ENCODE measurements around the gene GTF3A. TPM values are rescaled to one million over a fixed set of nuclear protein-coding genes. Genes with fewer than 3 reads are reported as not detected.
A peak's percentile ranks its signal among the peaks of the same experiment; 100 is the strongest.

GTF3A gene
- total RNA-seq, 1 donor from 2014 or later = 68.0 TPM

DNA sequence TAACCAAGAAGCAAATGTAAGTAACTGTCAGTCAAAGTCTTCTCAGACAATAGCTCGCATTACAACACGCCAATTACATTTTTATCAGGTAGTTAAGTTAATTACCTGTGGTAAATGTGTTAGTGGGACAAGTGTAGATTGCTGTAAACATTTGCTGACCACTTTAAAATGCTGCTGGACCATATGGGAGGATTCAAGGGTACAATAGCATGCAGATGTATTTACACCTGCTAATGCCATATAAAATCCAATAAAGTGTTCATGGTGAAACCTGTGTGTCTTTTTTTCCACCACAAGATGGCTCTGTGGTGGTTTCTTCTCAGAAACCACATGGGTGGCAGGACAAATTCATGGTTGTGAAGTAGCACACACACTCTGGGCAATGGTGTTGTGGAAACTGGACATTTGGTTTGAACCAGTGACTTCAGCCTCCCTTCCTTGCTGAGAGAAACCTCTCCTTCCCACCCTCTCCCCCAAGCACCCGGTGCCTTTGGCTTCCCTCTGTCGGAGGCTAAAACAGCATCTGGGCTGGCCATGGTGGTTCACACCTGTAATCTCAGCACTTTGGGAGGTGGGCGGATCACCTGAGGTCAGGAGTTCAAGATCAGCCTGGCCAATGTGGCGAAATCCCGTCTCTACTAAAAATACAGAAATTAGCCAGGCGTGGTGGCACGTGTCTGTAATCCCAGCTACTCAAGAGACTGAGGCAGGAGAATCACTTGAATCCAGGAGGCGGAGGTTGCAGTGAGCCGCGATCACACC, 18.1 kb upstream of the GTF3A start:
- Mint-ChIP-seq H3K27ac (no peak overlapping the region), H3K36me3 (no peaks in the 10 kb centered on the region), H3K27me3 (peaks cover 29% of the 10 kb centered on the region), H3K4me3 (no peak overlapping the region), H3K4me1 (ENCODE audit: unreplicated experiment) (peaks cover 11% of the 10 kb centered on the region), H3K9me3 (no peaks in the 10 kb centered on the region)
- TF ChIP-seq, protein P1, sequence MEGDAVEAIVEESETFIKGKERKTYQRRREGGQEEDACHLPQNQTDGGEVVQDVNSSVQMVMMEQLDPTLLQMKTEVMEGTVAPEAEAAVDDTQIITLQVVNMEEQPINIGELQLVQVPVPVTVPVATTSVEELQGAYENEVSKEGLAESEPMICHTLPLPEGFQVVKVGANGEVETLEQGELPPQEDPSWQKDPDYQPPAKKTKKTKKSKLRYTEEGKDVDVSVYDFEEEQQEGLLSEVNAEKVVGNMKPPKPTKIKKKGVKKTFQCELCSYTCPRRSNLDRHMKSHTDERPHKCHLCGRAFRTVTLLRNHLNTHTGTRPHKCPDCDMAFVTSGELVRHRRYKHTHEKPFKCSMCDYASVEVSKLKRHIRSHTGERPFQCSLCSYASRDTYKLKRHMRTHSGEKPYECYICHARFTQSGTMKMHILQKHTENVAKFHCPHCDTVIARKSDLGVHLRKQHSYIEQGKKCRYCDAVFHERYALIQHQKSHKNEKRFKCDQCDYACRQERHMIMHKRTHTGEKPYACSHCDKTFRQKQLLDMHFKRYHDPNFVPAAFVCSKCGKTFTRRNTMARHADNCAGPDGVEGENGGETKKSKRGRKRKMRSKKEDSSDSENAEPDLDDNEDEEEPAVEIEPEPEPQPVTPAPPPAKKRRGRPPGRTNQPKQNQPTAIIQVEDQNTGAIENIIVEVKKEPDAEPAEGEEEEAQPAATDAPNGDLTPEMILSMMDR (conservative IDR thresholded peaks at IDR 0.05) = peak; percentile 69
- DNase-seq (ENCODE audit: extremely low spot score, unreplicated experiment) = no peak

DNA sequence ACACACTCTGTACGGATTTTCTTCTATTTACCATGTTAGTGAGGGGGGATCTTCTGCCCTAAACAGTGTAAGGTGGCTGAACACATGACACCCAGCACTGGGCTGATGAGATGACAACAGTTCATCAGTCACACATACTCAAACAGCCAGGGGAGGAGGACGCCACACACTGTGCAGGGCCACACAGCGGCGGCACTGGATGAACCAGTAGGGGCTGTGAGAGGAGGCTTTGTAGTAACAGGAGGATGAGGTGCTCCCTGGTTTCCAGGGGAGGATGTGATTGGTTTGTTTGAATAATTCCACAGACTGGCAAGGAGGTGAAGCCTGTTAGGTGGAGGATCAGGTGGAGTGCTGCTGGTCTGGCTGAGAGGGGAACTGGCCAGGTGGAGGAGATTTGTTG, 16.3 kb upstream of the GTF3A start:
- TF ChIP-seq, protein P1 (conservative IDR thresholded peaks at IDR 0.05) = no peak
- Mint-ChIP-seq H3K36me3 (no peaks in the 10 kb centered on the region), H3K4me1 (ENCODE audit: unreplicated experiment) (peaks cover 8% of the 10 kb centered on the region), H3K27me3 (peaks cover 41% of the 10 kb centered on the region), H3K4me3 (no peak overlapping the region), H3K9me3 (no peaks in the 10 kb centered on the region), H3K27ac (no peak overlapping the region)
- DNase-seq (ENCODE audit: extremely low spot score, unreplicated experiment) = no peak

DNA sequence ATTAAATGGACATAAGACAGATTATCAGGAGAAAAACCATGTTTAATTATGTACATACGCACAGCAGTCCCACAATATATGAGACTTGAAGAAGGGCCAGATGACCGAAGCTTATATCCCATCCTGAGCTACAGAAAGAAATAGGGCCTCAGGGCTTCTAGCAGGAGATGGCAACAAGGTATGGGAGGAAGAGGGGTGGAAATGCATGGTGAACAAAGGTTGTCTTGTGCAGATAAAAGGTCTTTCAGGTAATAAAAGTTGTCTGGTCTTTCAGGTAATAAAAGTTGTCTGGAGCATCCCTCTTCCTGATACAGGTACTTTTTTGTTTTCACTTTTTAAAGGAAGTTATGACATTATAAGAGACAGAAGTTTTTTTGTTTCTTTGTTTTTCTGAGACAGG, 15.4 kb upstream of the GTF3A start:
- TF ChIP-seq, protein P1 (conservative IDR thresholded peaks at IDR 0.05) = no peak
- no peaks in the 10 kb centered on the region for H3K9me3 Mint-ChIP-seq
- no peaks in the 10 kb centered on the region for H3K4me1 Mint-ChIP-seq (ENCODE audit: unreplicated experiment)
- no peak for DNase-seq (ENCODE audit: extremely low spot score, unreplicated experiment)
- H3K27ac Mint-ChIP-seq = no peak overlapping the region
- H3K27me3 Mint-ChIP-seq = peaks cover 44% of the 10 kb centered on the region
- H3K4me3 Mint-ChIP-seq = no peak overlapping the region
- H3K36me3 Mint-ChIP-seq = no peaks in the 10 kb centered on the region

DNA sequence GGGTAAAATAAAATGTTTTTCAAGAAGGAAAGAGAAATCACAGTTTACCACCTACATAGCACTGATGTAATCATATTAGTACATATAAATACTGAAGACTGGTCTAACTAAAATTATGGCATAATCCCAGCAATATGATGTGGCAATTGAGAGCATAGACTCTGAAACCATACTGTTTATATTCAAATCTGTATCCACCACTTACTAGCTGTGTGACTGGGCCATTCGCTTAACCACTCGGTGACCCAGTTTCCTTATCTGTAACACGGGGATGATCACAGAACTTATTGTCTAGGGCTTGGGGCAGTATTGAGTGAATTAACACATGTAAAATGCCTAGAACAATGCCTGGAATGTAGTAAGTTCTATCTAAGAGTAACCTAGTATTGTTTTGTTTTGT, 13.1 kb upstream of the GTF3A start:
- Mint-ChIP-seq H3K9me3 (no peaks in the 10 kb centered on the region), H3K27me3 (peaks cover 64% of the 10 kb centered on the region), H3K4me3 (no peak overlapping the region), H3K36me3 (no peaks in the 10 kb centered on the region), H3K27ac (no peak overlapping the region), H3K4me1 (ENCODE audit: unreplicated experiment) (no peaks in the 10 kb centered on the region)
- TF ChIP-seq, protein P1 (conservative IDR thresholded peaks at IDR 0.05) = no peak
- no peak for DNase-seq (ENCODE audit: extremely low spot score, unreplicated experiment)

DNA sequence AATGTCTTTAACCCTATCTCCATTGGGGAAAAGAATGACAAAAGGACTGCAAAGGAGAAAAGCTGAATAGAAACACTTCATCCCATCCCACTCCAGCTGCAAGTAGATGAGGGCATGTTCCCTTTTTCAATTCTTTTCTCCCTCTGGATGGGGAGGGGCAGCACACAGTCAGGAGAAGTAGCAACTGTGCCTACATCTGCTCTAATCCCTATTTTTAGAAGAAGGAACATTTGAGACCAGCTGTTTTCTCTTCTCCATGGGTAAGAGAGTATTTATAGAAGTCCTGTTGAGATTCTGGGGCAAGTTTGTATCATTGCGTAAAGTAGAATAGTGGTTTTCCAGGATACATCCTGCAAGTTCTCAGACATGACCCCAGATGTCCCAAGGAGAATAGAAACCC, 9.3 kb upstream of the GTF3A start:
- Mint-ChIP-seq H3K27ac (no peak overlapping the region), H3K4me3 (no peak overlapping the region), H3K4me1 (ENCODE audit: unreplicated experiment) (no peaks in the 10 kb centered on the region), H3K27me3 (peaks cover 49% of the 10 kb centered on the region), H3K36me3 (no peaks in the 10 kb centered on the region), H3K9me3 (no peaks in the 10 kb centered on the region)
- TF ChIP-seq, protein P1 (conservative IDR thresholded peaks at IDR 0.05) = no peak
- DNase-seq (ENCODE audit: extremely low spot score, unreplicated experiment) = no peak

All from type B pancreatic cell (in vitro differentiated cells).